CD4-positive, alpha-beta T cell treated with Interleukin-4 for 1 hour (primary cell): ENCODE data around the gene BANF1.
"Not testable (repeated sequence)": the region's sequence is repeated elsewhere in the genome, so short reads cannot be mapped to it uniquely, and the experiment has no call there.

Experiments used
- DNase-seq, 2 donors: peaks; one replicate each; pipeline ENCODE4 v3.0.0-alpha.2; 2020 to 2022

Gene BANF1

GRCh38 chr11:66011785-66012303, 9.5 kb downstream of the BANF1 start, which contains the start of gene CST6:
Gene CST6 (plus strand): TSS chr11:66012008. CDS start chr11:66012045, 37 bp downstream.
- no peak for DNase-seq

- no peak for DNase-seq
These were observed 10.2 kb downstream of the BANF1 start for GRCh38 chr11:66012371-66012945.

GRCh38 chr11:66012946-66013761, 10.9 kb downstream of the BANF1 start:
- peak in 1 of 2 donors; percentile 59 for DNase-seq

- no peak for DNase-seq
These were observed 11.4 kb downstream of the BANF1 start for GRCh38 chr11:66013762-66014100.

GRCh38 chr11:66014804-66015453, 12.6 kb downstream of the BANF1 start:
- no peak for DNase-seq

- no peak for DNase-seq
These were observed 13.2 kb downstream of the BANF1 start for GRCh38 chr11:66015454-66015881.

GRCh38 chr11:66015936-66016792, 13.9 kb downstream of the BANF1 start:
- DNase-seq: no peak

GRCh38 chr11:66016793-66017177, 14.5 kb downstream of the BANF1 start:
- DNase-seq: no peak

- no peak for DNase-seq
These were observed 15.0 kb downstream of the BANF1 start for GRCh38 chr11:66017321-66017720.

GRCh38 chr11:66020212-66020611, 17.9 kb downstream of the BANF1 start:
- DNase-seq: no peak

- peak in 1 of 2 donors; percentile 75 for DNase-seq
These were observed 18.5 kb downstream of the BANF1 start for GRCh38 chr11:66020618-66021357.

- DNase-seq: peak; percentile 68 to 72
These were observed 20.3 kb downstream of the BANF1 start for GRCh38 chr11:66022401-66023185.

- DNase-seq: not testable (repeated sequence)
These were observed 20.8 kb downstream of the BANF1 start for GRCh38 chr11:66023186-66023440.

- no peak for DNase-seq
These were observed 23.8 kb downstream of the BANF1 start, which contains the start of gene CATSPER1 for GRCh38 chr11:66026017-66026529. Gene CATSPER1 (minus strand): TSS chr11:66026479. CDS start chr11:66026379, 100 bp downstream.

GRCh38 chr11:66032957-66033735, 30.8 kb downstream of the BANF1 start:
- no peak for DNase-seq

- DNase-seq: no peak
These were observed 33.5 kb downstream of the BANF1 start for GRCh38 chr11:66035653-66036333.

GRCh38 chr11:66036334-66036710, 34.0 kb downstream of the BANF1 start:
- no peak for DNase-seq

- DNase-seq: no peak
These were observed 35.0 kb downstream of the BANF1 start for GRCh38 chr11:66037327-66037726.

- DNase-seq: no peak
These were observed 37.5 kb downstream of the BANF1 start for GRCh38 chr11:66039765-66040164.
